Activated CD4-positive, alpha-beta T cell treated with anti-CD3 and anti-CD28 coated beads for 24 hours (primary cell): Measurements from ENCODE around the gene CCR5AS.
"Not testable (repeated sequence)": the region's sequence is repeated elsewhere in the genome, so short reads cannot be mapped to it uniquely, and the experiment has no call there.

Experiments
- DNase-seq, 2 donors: peaks; one replicate each; pipeline ENCODE4 v3.0.0-alpha.2; 2020; ENCODE audit warnings: low read depth in 2 of 2

Gene CCR5AS

DNA sequence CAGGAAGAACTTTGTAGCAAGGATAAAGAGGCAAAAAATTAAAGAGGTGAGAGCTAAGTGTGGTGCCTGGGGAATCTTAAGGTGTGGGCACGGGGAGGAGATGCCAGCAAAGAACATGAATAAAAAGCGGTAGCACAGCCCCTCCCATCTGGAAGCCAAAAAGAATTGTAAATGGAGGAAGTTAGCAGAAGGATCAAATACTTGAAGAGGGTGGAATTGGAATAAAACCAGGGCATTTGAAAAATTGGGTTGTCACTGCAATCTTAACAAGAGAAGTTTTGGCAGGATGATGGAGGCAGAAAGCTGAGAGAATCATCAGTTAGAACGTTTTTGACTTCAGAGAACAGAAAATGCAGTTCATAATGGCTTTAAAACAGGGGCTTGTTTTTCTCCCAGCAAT lies 50.6 kb downstream of the CCR5AS start:
- DNase-seq, result no peak

GRCh38 chr3:46354984-46355383 lies 51.9 kb downstream of the CCR5AS start:
- DNase-seq, result no peak

DNA sequence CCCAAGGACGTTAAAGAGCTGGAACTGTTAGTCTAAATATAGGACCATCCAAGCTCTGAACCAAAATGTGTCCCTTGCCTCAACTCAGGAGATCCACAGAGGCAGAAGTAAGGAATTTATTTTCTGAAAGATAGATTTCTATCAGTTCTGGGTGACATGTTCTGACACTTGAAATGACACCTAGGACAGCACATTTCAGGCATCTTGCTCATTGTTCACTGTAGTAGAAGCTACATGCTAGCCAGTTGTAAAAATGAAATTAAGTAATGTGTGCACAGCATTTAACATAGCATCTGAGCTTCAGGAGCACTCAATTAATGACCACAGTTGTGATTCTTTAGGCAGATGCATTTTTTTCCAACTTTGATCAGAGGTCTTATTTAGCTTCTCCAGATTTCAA lies 52.4 kb downstream of the CCR5AS start:
- no peak for DNase-seq

GRCh38 chr3:46353647-46354410 lies 53.0 kb downstream of the CCR5AS start, which contains the start of gene CCR2:
Gene CCR2 (plus strand): TSS chr3:46354111. CDS start chr3:46357528, 3,417 bp downstream.
- DNase-seq, result no peak

DNA sequence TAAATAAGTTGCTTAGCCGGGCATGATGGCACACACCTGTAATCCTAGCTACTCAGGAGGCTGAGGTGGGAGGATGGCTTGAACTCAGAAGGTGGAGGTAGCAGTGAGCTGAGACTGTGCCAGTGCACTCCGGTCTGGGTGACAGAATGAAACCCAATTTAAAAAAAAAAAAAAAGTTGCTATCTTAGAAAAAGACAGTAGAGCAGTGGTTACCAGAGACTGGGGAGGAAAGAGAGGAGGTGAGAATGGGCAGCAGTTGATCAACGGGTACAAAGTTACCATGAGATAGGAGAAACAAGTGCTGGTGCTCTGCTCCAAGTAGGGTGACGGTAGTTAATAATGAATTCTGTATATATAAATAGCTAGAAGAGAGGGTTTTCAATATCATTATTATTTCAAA lies 53.8 kb downstream of the CCR5AS start:
- no peak for DNase-seq

GRCh38 chr3:46351646-46352045 lies 55.2 kb downstream of the CCR5AS start:
- no peak for DNase-seq

DNA sequence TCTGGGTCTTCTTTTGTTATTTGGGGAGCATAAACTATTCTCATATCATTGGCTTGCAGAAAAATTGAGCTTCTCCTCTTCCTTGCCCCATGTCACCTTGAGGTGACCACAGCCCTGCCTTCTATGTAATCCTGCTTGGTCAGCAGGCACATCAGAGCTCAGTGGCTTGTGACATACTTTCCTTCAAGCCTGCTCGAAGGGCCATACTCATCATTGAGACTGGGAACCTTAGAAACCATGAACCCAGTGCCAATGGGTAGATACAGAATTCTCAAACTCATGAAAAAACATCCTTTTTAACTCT lies 56.7 kb downstream of the CCR5AS start:
- no peak for DNase-seq

GRCh38 chr3:46349484-46350261 lies 57.2 kb downstream of the CCR5AS start:
- no peak for DNase-seq

DNA sequence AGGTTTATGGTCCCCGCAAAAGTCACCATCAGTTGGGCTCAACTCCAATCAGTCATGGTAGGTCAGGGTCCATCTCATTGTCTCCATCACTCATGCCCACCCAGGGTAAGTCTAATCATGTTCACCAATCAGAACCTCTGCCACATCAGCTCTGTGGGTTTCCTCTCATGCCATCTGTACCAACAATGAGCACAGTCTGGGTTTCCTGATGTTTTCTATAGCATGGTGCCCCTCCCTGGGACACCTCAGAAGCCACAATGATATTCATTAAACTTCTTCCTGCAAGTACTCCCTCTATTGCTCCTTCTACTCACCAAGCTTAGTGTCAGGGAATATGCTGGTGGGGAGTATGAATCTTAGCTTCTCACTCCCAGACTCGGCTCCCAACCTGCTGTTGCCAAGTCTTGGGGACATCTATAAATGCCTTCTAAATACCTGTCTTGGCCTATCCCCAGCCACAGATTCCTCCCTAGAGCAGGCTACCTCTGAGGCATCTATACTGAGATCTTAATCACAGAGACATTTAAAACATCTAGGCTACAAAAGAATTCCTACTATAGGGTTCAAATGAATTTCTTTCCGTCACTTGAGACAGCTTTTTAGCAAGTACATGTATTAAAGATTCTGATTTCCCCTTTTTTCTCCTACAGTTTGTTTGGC lies 57.9 kb downstream of the CCR5AS start:
- no peak for DNase-seq

- no peak for DNase-seq
These were observed 62.4 kb downstream of the CCR5AS start for GRCh38 chr3:46344476-46344875.

DNA sequence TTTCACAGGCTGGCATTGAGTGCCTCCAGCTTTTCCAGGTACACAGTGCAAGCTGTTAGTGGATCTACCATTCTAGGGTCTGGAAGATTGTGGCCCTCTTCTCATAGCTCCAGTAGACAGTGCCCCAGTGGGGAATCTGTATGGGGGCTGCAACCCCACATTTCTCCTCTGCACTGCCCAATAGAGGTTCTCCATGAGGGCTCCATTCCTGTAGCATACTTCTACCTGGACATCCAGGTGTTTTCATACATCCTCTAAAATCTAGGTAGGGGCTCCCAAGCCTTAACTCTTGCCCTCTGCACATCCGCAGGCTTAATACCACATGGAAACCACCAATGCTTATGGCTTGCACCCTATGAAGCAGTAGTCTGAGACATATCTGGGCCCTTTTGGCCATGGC lies 68.0 kb downstream of the CCR5AS start:
- no peak for DNase-seq

DNA sequence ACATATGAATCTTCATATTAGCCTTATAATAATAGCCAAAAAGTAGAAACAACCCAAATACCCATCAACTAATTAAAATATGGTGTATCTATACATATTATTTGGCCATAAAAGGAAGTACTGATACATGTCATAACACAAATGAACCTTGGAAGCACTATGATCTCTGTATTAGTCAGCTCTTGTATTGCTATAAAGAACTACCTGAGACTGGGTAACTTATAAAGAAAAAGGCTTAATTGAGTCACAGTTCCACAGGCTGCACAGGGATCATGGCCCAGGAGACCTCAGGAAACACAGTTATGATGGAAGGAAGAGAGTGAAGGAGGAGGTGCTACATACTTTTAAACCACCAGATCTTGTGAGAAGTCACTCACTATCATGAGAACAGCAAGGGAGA lies 69.0 kb downstream of the CCR5AS start:
- no peak for DNase-seq

DNA sequence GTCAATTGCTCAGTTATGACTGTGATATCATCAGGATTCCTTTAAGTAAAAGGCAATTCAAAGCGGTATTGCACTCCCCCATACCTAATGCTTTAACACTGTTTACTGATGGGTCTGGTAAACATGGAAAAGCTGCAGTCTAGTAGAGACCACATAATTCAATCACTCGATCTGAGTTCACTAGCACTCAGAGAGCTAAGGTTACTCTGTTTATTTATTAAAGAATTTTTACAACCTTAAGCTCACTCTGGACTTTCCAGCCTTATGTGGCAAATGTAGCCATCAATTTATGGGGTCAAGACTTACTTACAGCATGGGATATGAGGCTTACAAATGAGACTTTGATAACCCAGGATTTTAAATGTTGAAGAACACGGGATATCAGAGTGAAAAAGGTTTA lies 71.3 kb downstream of the CCR5AS start:
- DNase-seq, result no peak

DNA sequence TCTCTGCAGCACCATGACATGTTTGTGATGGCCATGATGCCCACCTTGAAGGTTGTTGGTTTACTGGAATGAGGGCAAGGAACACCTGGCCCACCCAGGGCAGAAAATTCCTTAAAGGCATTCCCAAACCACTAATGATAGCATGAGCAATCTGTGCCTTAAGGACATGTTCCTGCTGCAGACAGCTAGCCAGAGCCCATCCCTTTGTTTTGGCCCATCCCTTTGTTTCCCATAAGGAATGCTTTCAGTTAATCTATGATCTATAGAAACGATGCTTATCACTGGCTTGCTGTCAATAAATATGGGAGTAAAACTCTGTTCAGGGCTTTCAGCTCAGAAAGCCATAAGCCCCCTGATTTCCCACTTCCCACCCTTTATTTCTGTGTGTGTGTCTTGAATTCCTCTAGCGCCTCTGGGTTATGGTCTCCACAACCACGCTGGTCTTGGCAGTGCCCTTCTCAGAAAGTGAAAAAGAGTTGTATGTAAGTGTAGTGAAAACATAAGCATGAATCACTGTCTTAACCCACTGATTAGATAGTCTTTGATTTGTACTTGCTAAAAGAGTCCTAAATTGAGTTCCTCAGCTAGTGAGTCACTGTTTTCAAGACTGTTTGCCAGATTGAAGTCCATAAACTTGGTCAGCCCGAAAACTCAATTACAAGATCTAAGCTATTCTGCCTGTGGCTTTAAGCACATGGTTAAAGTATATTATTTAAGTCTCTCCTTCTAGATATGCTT lies 72.0 kb downstream of the CCR5AS start:
- no peak for DNase-seq

DNA sequence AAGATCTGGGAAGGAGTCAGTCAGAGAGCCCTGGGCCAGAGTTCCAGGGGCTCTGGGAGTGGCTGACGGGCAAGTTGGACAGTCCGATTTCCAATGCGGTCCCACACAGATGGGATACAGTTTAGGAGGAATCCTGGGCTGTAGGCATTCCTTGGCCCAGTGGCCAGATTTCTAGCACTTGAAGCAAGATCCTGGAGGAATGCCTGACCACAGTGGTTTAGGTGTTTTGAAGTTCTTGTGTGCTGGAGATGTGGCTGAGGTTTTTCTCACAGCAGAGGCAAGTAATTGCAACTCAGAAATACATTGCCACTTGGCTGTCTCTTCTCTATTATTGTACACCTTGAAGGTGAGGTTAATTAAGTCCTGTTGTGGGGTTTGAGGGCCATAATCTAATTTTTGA lies 76.2 kb downstream of the CCR5AS start:
- not testable (repeated sequence) for DNase-seq

GRCh38 chr3:46325645-46326300 lies 81.1 kb downstream of the CCR5AS start:
- no peak for DNase-seq

GRCh38 chr3:46324036-46324435 lies 82.8 kb downstream of the CCR5AS start:
- no peak for DNase-seq

GRCh38 chr3:46321461-46322104 lies 85.3 kb downstream of the CCR5AS start:
- no peak for DNase-seq

- no peak for DNase-seq
These were observed 88.5 kb downstream of the CCR5AS start for GRCh38 chr3:46318207-46318927.

DNA sequence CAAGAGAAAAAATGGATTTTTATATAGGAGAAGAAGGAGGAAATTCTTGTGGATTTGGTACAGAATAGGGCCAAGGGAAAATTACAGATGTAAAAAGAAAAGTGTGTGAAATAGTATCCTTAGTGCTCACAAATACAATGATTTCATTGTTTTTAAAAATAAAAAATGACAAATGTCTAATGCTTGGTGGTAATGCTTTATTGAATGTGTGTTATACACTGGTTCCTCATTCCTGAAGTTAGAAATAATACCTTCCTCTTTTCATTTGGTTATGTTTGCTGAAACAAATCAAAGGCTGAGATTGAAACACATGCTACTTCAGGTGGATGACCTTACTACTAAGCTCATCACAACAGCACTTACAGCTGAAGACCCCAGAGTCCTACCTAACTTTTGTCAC lies 90.7 kb downstream of the CCR5AS start:
- DNase-seq, result no peak
